Erythroblast (primary cell): ENCODE data around the gene NFYA.

Experiments used
- GATA1 ChIP-seq: IDR thresholded peaks from 2 replicates; pipeline ENCODE4 v1.6.1; 2011; ENCODE audit warnings: low read depth, mild to moderate bottlenecking, control low read depth, low read length, moderate library complexity
- POLR2A ChIP-seq: IDR thresholded peaks from 2 replicates; pipeline ENCODE4 v1.6.1; 2011; ENCODE audit warnings: mild to moderate bottlenecking, low read length

GRCh38 chr6:41074692-41075436 lies 2.1 kb downstream of the NFYA start:
- TF ChIP-seq POLR2A = no peak
- no peak for TF ChIP-seq GATA1
